NT2/D1 (cell line): ENCODE results near the gene GAREM1.

ENCODE experiments used
- DNase-seq: peaks from one replicate; pipeline ENCODE4 v3.0.0-alpha.2; 2011; ENCODE audit warnings: low read depth, low spot score
- H3K27me3 ChIP-seq: 2 replicates; pipeline ENCODE4 v1.6.0; 2011; ENCODE audit warnings: mild to moderate bottlenecking; ENCODE audit not compliant: insufficient read length, insufficient read depth
- H3K36me3 ChIP-seq: 2 replicates; pipeline ENCODE4 v1.6.1; 2011; ENCODE audit warnings: mild to moderate bottlenecking, low read length, mixed read lengths; ENCODE audit not compliant: insufficient read depth, insufficient read length
- H3K4me1 ChIP-seq: 2 replicates; pipeline ENCODE4 v1.5.1; 2011; ENCODE audit not compliant: insufficient read depth, insufficient read length
- H3K4me3 ChIP-seq: 2 replicates; pipeline ENCODE4 v1.5.1; 2011; ENCODE audit warnings: low read depth; ENCODE audit not compliant: insufficient read length
- H3K9ac ChIP-seq: 2 replicates; pipeline ENCODE4 v1.6.0; 2011; ENCODE audit warnings: low read depth; ENCODE audit not compliant: insufficient read length
- H3K9me3 ChIP-seq: 2 replicates; pipeline ENCODE4 v1.5.1; 2011; ENCODE audit warnings: mild to moderate bottlenecking, low read length; ENCODE audit not compliant: insufficient read depth
- SUZ12 ChIP-seq: IDR thresholded peaks from 2 replicates; pipeline ENCODE4 v1.6.1; 2011; ENCODE audit not compliant: insufficient read length, insufficient read depth; ENCODE audit errors: extremely low read depth
- YY1 ChIP-seq: IDR thresholded peaks from 2 replicates; pipeline ENCODE4 v1.6.1; 2011; ENCODE audit not compliant: insufficient read length, insufficient read depth
- ZNF274 ChIP-seq: IDR thresholded peaks from 2 replicates; pipeline ENCODE4 v1.6.1; 2011; ENCODE audit warnings: mild to moderate bottlenecking, low read depth, low read length

Gene GAREM1

GRCh38 chr18:32393407-32393806 lies 77.3 kb downstream of the GAREM1 start:
- Histone ChIP-seq H3K4me1 (no peaks in the 10 kb centered on the region), H3K9ac (no peak overlapping the region), H3K27me3 (no peaks in the 10 kb centered on the region), H3K9me3 (0 out of 2 replicates have a peak, but pooled peaks cover 3% of the 10 kb centered on the region), H3K36me3 (no peaks in the 10 kb centered on the region), H3K4me3 (no peak overlapping the region)
- DNase-seq: no peak
- no peak for TF ChIP-seq SUZ12
- no peak for TF ChIP-seq YY1
- TF ChIP-seq ZNF274: no peak

- Histone ChIP-seq H3K4me3 (no peak overlapping the region), H3K27me3 (no peaks in the 10 kb centered on the region), H3K9me3 (0 out of 2 replicates have a peak, but pooled peaks cover 3% of the 10 kb centered on the region), H3K9ac (no peak overlapping the region), H3K4me1 (no peaks in the 10 kb centered on the region), H3K36me3 (no peaks in the 10 kb centered on the region)
- DNase-seq: no peak
- TF ChIP-seq YY1: no peak
- TF ChIP-seq SUZ12: no peak
- TF ChIP-seq ZNF274: no peak
Measured at GRCh38 chr18:32391126-32391525, 79.6 kb downstream of the GAREM1 start.

- no peaks in the 10 kb centered on the region for H3K36me3 ChIP-seq
- no peak overlapping the region for H3K9ac ChIP-seq
- no peak for DNase-seq
- TF ChIP-seq ZNF274 (no peak), YY1 (no peak), SUZ12 (no peak)
- no peaks in the 10 kb centered on the region for H3K27me3 ChIP-seq
- H3K9me3 ChIP-seq: no peaks in the 10 kb centered on the region
- H3K4me3 ChIP-seq: no peak overlapping the region
- H3K4me1 ChIP-seq: no peaks in the 10 kb centered on the region
Measured at GRCh38 chr18:32389858-32390257, 80.8 kb downstream of the GAREM1 start.

- Histone ChIP-seq H3K4me3 (no peak overlapping the region), H3K9ac (no peak overlapping the region), H3K9me3 (no peaks in the 10 kb centered on the region), H3K36me3 (no peaks in the 10 kb centered on the region), H3K27me3 (no peaks in the 10 kb centered on the region), H3K4me1 (no peaks in the 10 kb centered on the region)
- no peak for DNase-seq
- TF ChIP-seq SUZ12: no peak
- no peak for TF ChIP-seq YY1
- TF ChIP-seq ZNF274: no peak
Measured at GRCh38 chr18:32389191-32389590, 81.5 kb downstream of the GAREM1 start.

GRCh38 chr18:32386471-32386870 lies 84.2 kb downstream of the GAREM1 start:
- no peaks in the 10 kb centered on the region for H3K36me3 ChIP-seq
- DNase-seq: no peak
- no peaks in the 10 kb centered on the region for H3K27me3 ChIP-seq
- no peak overlapping the region for H3K9ac ChIP-seq
- H3K4me1 ChIP-seq: no peaks in the 10 kb centered on the region
- TF ChIP-seq SUZ12: no peak
- no peak for TF ChIP-seq ZNF274
- TF ChIP-seq YY1: no peak
- H3K9me3 ChIP-seq: no peaks in the 10 kb centered on the region
- no peak overlapping the region for H3K4me3 ChIP-seq

- H3K9me3 ChIP-seq: no peaks in the 10 kb centered on the region
- H3K4me1 ChIP-seq: no peaks in the 10 kb centered on the region
- no peaks in the 10 kb centered on the region for H3K27me3 ChIP-seq
- H3K9ac ChIP-seq: no peak overlapping the region
- DNase-seq: no peak
- no peak overlapping the region for H3K4me3 ChIP-seq
- TF ChIP-seq SUZ12 (no peak), ZNF274 (no peak), YY1 (no peak)
- no peaks in the 10 kb centered on the region for H3K36me3 ChIP-seq
Measured at GRCh38 chr18:32383050-32383819, 87.4 kb downstream of the GAREM1 start.

- H3K36me3 ChIP-seq: no peaks in the 10 kb centered on the region
- no peaks in the 10 kb centered on the region for H3K9me3 ChIP-seq
- no peak overlapping the region for H3K9ac ChIP-seq
- no peaks in the 10 kb centered on the region for H3K27me3 ChIP-seq
- DNase-seq: no peak
- TF ChIP-seq SUZ12 (no peak), YY1 (no peak), ZNF274 (no peak)
- no peak overlapping the region for H3K4me3 ChIP-seq
- no peaks in the 10 kb centered on the region for H3K4me1 ChIP-seq
Measured at GRCh38 chr18:32381761-32382160, 88.9 kb downstream of the GAREM1 start.
